Measurements from ENCODE around the gene CD4. TPM values are rescaled to one million over a fixed set of nuclear protein-coding genes. Genes with fewer than 3 reads are reported as not detected.

Gene CD4
- total RNA-seq, 1 experiment from 2014 or later: not detected

- no peaks in the 10 kb centered on the region for H3K36me3 Mint-ChIP-seq (ENCODE audit: insufficient read depth, unreplicated experiment)
- peaks cover 10% of the 10 kb centered on the region for H3K4me1 Mint-ChIP-seq (ENCODE audit: insufficient read depth, unreplicated experiment)
- no peaks in the 10 kb centered on the region for H3K27me3 Mint-ChIP-seq (ENCODE audit: insufficient read depth, unreplicated experiment)
- BruUV-seq (replicated peaks): no TSS peak
- peak overlapping the region; percentile 65 for H3K4me3 Mint-ChIP-seq (ENCODE audit: unreplicated experiment)
- peak; percentile 94 for DNase-seq (ENCODE audit: unreplicated experiment)
- intact Hi-C loops (cut with micrococcal nuclease): loop anchor here (1.0 to 5.0 kb wide), 5 partner anchors 12 to 212 kb away; partner anchors contain the start of genes MLF2 and NOP2
- no peak overlapping the region for H3K27ac Mint-ChIP-seq (ENCODE audit: low read depth, unreplicated experiment)
- peak; percentile 94 for TF ChIP-seq CTCF (IDR thresholded peaks at IDR 0.05; ENCODE audit: unreplicated experiment)
- no peaks in the 10 kb centered on the region for H3K9me3 Mint-ChIP-seq (ENCODE audit: unreplicated experiment)
- CTCF ChIA-PET: interaction anchor here (0.6 to 7.4 kb wide), 29 partner anchors 9 to 1248 kb away, joined by 3 to 110 read pairs (median 4); partner anchors contain the start of genes MLF2 and PTMS
- POLR2A ChIA-PET: interaction anchor here (1.0 to 1.8 kb wide), 3 partner anchors 25 to 55 kb away, joined by 5 to 10 read pairs (median 5); partner anchors contain the start of genes COPS7A and MLF2
Measured at GRCh38 chr12:6778574-6779550, 10.5 kb upstream of the CD4 start.

GRCh38 chr12:6779708-6780432 lies 9.5 kb upstream of the CD4 start:
- POLR2A ChIA-PET: interaction anchor here (1.0 to 6.0 kb wide), 3 partner anchors 14 to 56 kb away, joined by 5 to 27 read pairs (median 5); partner anchors contain the start of genes COPS7A, MLF2 and PTMS
- TF ChIP-seq CTCF (IDR thresholded peaks at IDR 0.05; ENCODE audit: unreplicated experiment): no peak
- Mint-ChIP-seq H3K36me3 (ENCODE audit: insufficient read depth, unreplicated experiment) (no peaks in the 10 kb centered on the region), H3K9me3 (ENCODE audit: unreplicated experiment) (no peaks in the 10 kb centered on the region), H3K4me3 (ENCODE audit: unreplicated experiment) (no peak overlapping the region), H3K27me3 (ENCODE audit: insufficient read depth, unreplicated experiment) (no peaks in the 10 kb centered on the region), H3K4me1 (ENCODE audit: insufficient read depth, unreplicated experiment) (peaks cover 10% of the 10 kb centered on the region), H3K27ac (ENCODE audit: low read depth, unreplicated experiment) (no peak overlapping the region)
- DNase-seq (ENCODE audit: unreplicated experiment): no peak
- BruUV-seq (replicated peaks): no TSS peak
- intact Hi-C loops (cut with micrococcal nuclease): loop anchor here (1.0 to 5.0 kb wide), 5 partner anchors 13 to 213 kb away; partner anchors contain the start of genes MLF2 and NOP2
- CTCF ChIA-PET: interaction anchor here (0.6 to 7.4 kb wide), 14 partner anchors 8 to 183 kb away, joined by 3 to 110 read pairs (median 3); partner anchors contain the start of genes CD4, MLF2 and PTMS

- DNase-seq (ENCODE audit: unreplicated experiment): no peak
- no peak overlapping the region for H3K27ac Mint-ChIP-seq (ENCODE audit: low read depth, unreplicated experiment)
- H3K4me3 Mint-ChIP-seq (ENCODE audit: unreplicated experiment): no peak overlapping the region
- H3K27me3 Mint-ChIP-seq (ENCODE audit: insufficient read depth, unreplicated experiment): no peaks in the 10 kb centered on the region
- H3K4me1 Mint-ChIP-seq (ENCODE audit: insufficient read depth, unreplicated experiment): peaks cover 10% of the 10 kb centered on the region
- CTCF ChIA-PET: interaction anchor here (0.6 to 7.4 kb wide), 11 partner anchors 9 to 161 kb away, joined by 3 to 110 read pairs (median 3); partner anchors contain the start of genes CD4, MLF2 and PTMS
- H3K36me3 Mint-ChIP-seq (ENCODE audit: insufficient read depth, unreplicated experiment): no peaks in the 10 kb centered on the region
- TF ChIP-seq CTCF (IDR thresholded peaks at IDR 0.05; ENCODE audit: unreplicated experiment): no peak
- no peaks in the 10 kb centered on the region for H3K9me3 Mint-ChIP-seq (ENCODE audit: unreplicated experiment)
- intact Hi-C loops (cut with micrococcal nuclease): no loop called here
- POLR2A ChIA-PET: interaction anchor here (1.5 to 6.0 kb wide), 2 partner anchors 14 to 27 kb away, joined by 5 to 27 read pairs; partner anchors contain the start of genes MLF2 and PTMS
- no TSS peak for BruUV-seq (replicated peaks)
Measured at GRCh38 chr12:6780573-6780972, 8.8 kb upstream of the CD4 start.
